HPDE6-E6E7 (cell line): ENCODE results near the gene TNS4.
"Not testable (repeated sequence)": the region's sequence is repeated elsewhere in the genome, so short reads cannot be mapped to it uniquely, and the experiment has no call there.

ENCODE experiments used
- DNase-seq: peaks from one replicate; pipeline ENCODE4 v3.0.0; 2011; ENCODE audit warnings: missing footprints; ENCODE audit errors: extremely low spot score

TNS4 gene

GRCh38 chr17:40501499-40501911 is at the start of gene TNS4:
TSS of gene TNS4 (minus strand) at chr17:40501623. CDS start at chr17:40496425, 5,198 bp downstream.
- DNase-seq, result peak; percentile 94

- DNase-seq, result no peak
Observed at GRCh38 chr17:40550608-40551007, 49.2 kb upstream of the TNS4 start.

- no peak for DNase-seq
Observed at GRCh38 chr17:40548982-40549685, 47.7 kb upstream of the TNS4 start.

GRCh38 chr17:40548491-40548981 is 47.1 kb upstream of the TNS4 start:
- DNase-seq, result no peak

- DNase-seq, result no peak
Observed at GRCh38 chr17:40547785-40548478, 46.5 kb upstream of the TNS4 start.

GRCh38 chr17:40547079-40547784 is 45.8 kb upstream of the TNS4 start:
- DNase-seq, result peak; percentile 90

- not testable (repeated sequence) for DNase-seq
Observed at GRCh38 chr17:40546497-40546896, 45.1 kb upstream of the TNS4 start.

- no peak for DNase-seq
Observed at GRCh38 chr17:40545660-40546059, 44.2 kb upstream of the TNS4 start.

GRCh38 chr17:40542558-40543411 is 41.4 kb upstream of the TNS4 start:
- peak; percentile 53 for DNase-seq

- no peak for DNase-seq
Observed at GRCh38 chr17:40541873-40542557, 40.6 kb upstream of the TNS4 start.

GRCh38 chr17:40541060-40541872 is 39.8 kb upstream of the TNS4 start:
- no peak for DNase-seq

- DNase-seq, result no peak
Observed at GRCh38 chr17:40540448-40540847, 39.0 kb upstream of the TNS4 start.

- DNase-seq, result no peak
Observed at GRCh38 chr17:40539711-40540411, 38.4 kb upstream of the TNS4 start.

GRCh38 chr17:40538936-40539705 is 37.7 kb upstream of the TNS4 start:
- no peak for DNase-seq

- DNase-seq, result peak; percentile 57
Observed at GRCh38 chr17:40538019-40538935, 36.9 kb upstream of the TNS4 start.

GRCh38 chr17:40536295-40537171 is 35.1 kb upstream of the TNS4 start:
- no peak for DNase-seq

- no peak for DNase-seq
Observed at GRCh38 chr17:40535924-40536294, 34.5 kb upstream of the TNS4 start.
